Gastroesophageal sphincter (tissue), 4 donors: ENCODE measurements around the gene CAVIN4. TPM values are rescaled to one million over a fixed set of nuclear protein-coding genes. Genes with fewer than 3 reads are reported as not detected.

Source experiments
- ATAC-seq: fragments of 150-250 bp; one replicate; pipeline ENCODE4 v1.9.1; 2016; ENCODE audit warnings: mild to moderate bottlenecking, moderate library complexity
- H3K27ac ChIP-seq, 4 donors: fragments of 200-600 bp; sonication (generic) in 3 of 4; 1 replicate in 3 of 4; 2 replicates in 1 of 4; pipeline ENCODE4 v1.5.1; 2016 to 2019
- H3K27me3 ChIP-seq: fragments of 200-600 bp; sonication (generic); one replicate; pipeline ENCODE4 v1.5.1; 2019
- H3K36me3 ChIP-seq, 2 donors: fragments of 200-600 bp; sonication (generic); one replicate each; pipeline ENCODE4 v1.5.1; 2019; ENCODE audit warnings: control low read depth in 1 of 2
- H3K4me1 ChIP-seq, 3 donors: fragments of 200-600 bp; sonication (generic); 1 replicate in 2 of 3; 2 replicates in 1 of 3; pipeline ENCODE4 v1.5.1; 2016 to 2019; ENCODE audit warnings: control low read depth in 2 of 3
- H3K4me3 ChIP-seq, 2 donors: fragments of 200-600 bp; sonication (generic); one replicate each; pipeline ENCODE4 v1.5.1; 2019; ENCODE audit warnings: mild to moderate bottlenecking in 1 of 2, moderate library complexity in 1 of 2
- H3K9me3 ChIP-seq, 3 donors: fragments of 200-600 bp; sonication (generic); one replicate each; pipeline ENCODE4 v1.5.1; 2017 to 2019; ENCODE audit warnings: control low read depth in 2 of 3
- CTCF ChIP-seq, 4 experiments: fragments of 200-600 bp in 2 of 4; fragments of 450-650 bp in 2 of 4; sonication (generic) in 1 of 4; IDR thresholded peaks; one replicate each; pipeline ENCODE4 v1.5.1; 2017 to 2019; ENCODE audit warnings: antibody characterized with exemption in 4 of 4, mild to moderate bottlenecking in 2 of 4, moderate library complexity in 2 of 4
- EP300 ChIP-seq: sonication (generic); formaldehyde crosslinking; IDR thresholded peaks from one replicate; pipeline ENCODE4 v1.6.1; 2017; ENCODE audit warnings: antibody characterized with exemption, mild to moderate bottlenecking
- POLR2A ChIP-seq, 2 donors: fragments of 450-650 bp; IDR thresholded peaks; one replicate each; pipeline ENCODE4 v1.6.1; 2017; ENCODE audit warnings: antibody characterized with exemption in 2 of 2, mild to moderate bottlenecking in 2 of 2, moderate library complexity in 1 of 2
- POLR2AphosphoS5 ChIP-seq: sonication (generic); formaldehyde crosslinking; IDR thresholded peaks from one replicate; pipeline ENCODE4 v1.6.1; 2017; ENCODE audit warnings: antibody characterized with exemption
- WGBS, 2 donors: methylation state at CpG; one replicate each; pipeline ENCODE4 v1.1.5; 2018; ENCODE audit warnings: low coverage in 1 of 2; 5-methylcytosine and 5-hydroxymethylcytosine counted together
- total RNA-seq, 4 donors: library from RNA; depleted of rRNA; stranded (reverse); fragments of >200 nt; gene quantifications; one replicate each; pipeline ENCODE4 v1.1.0, GENCODE V29; 2016

Gene CAVIN4
- total RNA-seq, 4 donors from 2014 or later = 0.27 to 1.3 (median 0.67) TPM

DNA sequence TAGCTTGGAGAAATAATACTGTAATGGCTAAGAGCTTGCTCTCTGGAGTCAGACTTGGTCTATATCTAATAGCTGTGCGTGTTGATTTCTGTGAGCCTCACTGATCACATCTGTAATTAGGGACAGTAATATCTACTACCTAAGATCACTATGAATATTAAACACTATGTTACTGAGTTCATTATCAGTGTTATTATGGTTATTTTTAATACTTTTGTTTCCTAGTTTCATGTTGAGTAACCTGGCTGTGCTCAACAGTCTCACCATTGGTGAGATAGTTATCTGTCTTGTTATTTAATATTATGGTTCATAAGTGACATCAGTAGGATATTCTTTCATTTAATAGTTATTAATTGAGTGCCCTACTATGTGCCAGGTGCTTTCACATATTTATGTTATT is 22.4 kb upstream of the CAVIN4 start:
- TF ChIP-seq POLR2AphosphoS5 (no peak), CTCF (IDR thresholded peaks at IDR 0.05) (no peak), POLR2A (IDR thresholded peaks at IDR 0.05) (no peak), EP300 (no peak)
- no peak overlapping the region for H3K27ac ChIP-seq
- no peaks in the 10 kb centered on the region for H3K27me3 ChIP-seq
- peaks cover 0 to 8% of the 10 kb centered on the region in 2 donors for H3K36me3 ChIP-seq
- no peaks in the 10 kb centered on the region for H3K9me3 ChIP-seq
- 92% methylated on average over 1 of the region's 1 CpG; no CpG with 5 or more reads in 1 of the 2 donors for WGBS, 2 donors
- no peak overlapping the region for H3K4me3 ChIP-seq
- ATAC-seq = no peak
- no peaks in the 10 kb centered on the region for H3K4me1 ChIP-seq

DNA sequence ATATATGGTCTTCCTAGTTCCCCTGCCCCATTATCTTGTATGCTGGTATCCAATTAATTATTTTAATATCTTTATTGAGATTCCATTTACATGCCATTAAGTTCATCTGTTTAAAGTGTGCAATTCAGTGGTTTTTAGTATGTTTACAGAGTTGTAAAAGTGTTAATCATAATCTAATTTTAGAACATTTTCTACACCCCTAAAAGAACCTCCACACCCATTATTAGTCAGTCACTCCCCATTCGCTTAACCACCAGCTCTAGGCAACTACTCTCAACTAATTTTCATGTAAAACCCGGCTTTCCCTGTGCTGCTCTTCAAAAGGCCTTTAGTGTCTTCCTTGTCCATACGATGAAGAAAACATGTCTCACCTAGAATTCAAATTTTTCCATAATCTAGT is 20.8 kb upstream of the CAVIN4 start:
- Histone ChIP-seq H3K9me3 (no peaks in the 10 kb centered on the region), H3K36me3 (no peaks in the 10 kb centered on the region), H3K4me3 (no peak overlapping the region), H3K4me1 (no peaks in the 10 kb centered on the region), H3K27ac (no peak overlapping the region), H3K27me3 (no peaks in the 10 kb centered on the region)
- no peak for ATAC-seq
- no peak for TF ChIP-seq POLR2AphosphoS5
- no peak for TF ChIP-seq POLR2A (IDR thresholded peaks at IDR 0.05)
- no peak for TF ChIP-seq CTCF (IDR thresholded peaks at IDR 0.05)
- no peak for TF ChIP-seq EP300
- WGBS, 2 donors = 86 to 98% methylated on average over 3 of the region's 3 CpGs

GRCh38 chr9:100561256-100561655 is 16.6 kb upstream of the CAVIN4 start:
- ATAC-seq = no peak
- Histone ChIP-seq H3K4me3 (no peak overlapping the region), H3K36me3 (no peaks in the 10 kb centered on the region), H3K9me3 (no peaks in the 10 kb centered on the region), H3K4me1 (no peaks in the 10 kb centered on the region), H3K27me3 (no peaks in the 10 kb centered on the region), H3K27ac (no peak overlapping the region)
- TF ChIP-seq POLR2AphosphoS5 = no peak
- 72 to 86% methylated on average over 3 of the region's 3 CpGs for WGBS, 2 donors

DNA sequence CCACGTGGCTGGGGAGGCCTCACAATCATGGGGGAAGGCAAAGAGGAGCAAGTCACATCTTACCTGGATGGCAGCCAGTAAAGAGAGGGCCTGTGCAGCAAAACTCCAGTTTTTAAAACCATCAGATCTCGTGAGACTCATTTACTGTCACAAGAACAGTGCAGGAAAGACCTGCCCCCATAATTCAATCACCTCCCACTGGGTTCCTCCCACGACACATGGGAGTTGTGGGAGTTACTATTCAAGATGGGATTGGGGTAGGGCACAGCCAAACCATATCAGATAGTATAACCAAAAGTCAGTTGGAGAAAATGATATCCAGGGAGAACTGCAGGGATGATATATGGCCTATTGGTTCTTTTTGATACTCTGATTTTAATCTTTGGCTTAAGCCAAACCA is 10.0 kb upstream of the CAVIN4 start:
- H3K9me3 ChIP-seq = no peaks in the 10 kb centered on the region
- 60 to 100% methylated on average over 1 to 3 of the region's 3 CpGs for WGBS, 2 donors
- no peak overlapping the region for H3K4me3 ChIP-seq
- TF ChIP-seq POLR2A (IDR thresholded peaks at IDR 0.05) = no peak
- no peaks in the 10 kb centered on the region for H3K27me3 ChIP-seq
- H3K27ac ChIP-seq = no peak overlapping the region
- H3K36me3 ChIP-seq = no peaks in the 10 kb centered on the region
- ATAC-seq = no peak
- no peaks in the 10 kb centered on the region for H3K4me1 ChIP-seq

GRCh38 chr9:100573655-100574260 is 4.1 kb upstream of the CAVIN4 start:
- Histone ChIP-seq H3K27ac (no peak overlapping the region), H3K4me3 (no peak overlapping the region), H3K27me3 (no peaks in the 10 kb centered on the region), H3K36me3 (peaks cover 0 to 4% of the 10 kb centered on the region in 2 donors), H3K4me1 (no peaks in the 10 kb centered on the region), H3K9me3 (no peaks in the 10 kb centered on the region)
- no peak for ATAC-seq
- 84 to 85% methylated on average over 3 of the region's 3 CpGs for WGBS, 2 donors
- no peak for TF ChIP-seq EP300
- no peak for TF ChIP-seq POLR2A (IDR thresholded peaks at IDR 0.05)
- TF ChIP-seq POLR2AphosphoS5 = no peak
- no peak for TF ChIP-seq CTCF (IDR thresholded peaks at IDR 0.05)

- no peaks in the 10 kb centered on the region for H3K4me1 ChIP-seq
- 95 to 98% methylated on average over 4 of the region's 4 CpGs for WGBS, 2 donors
- H3K27ac ChIP-seq = no peak overlapping the region
- H3K36me3 ChIP-seq = peaks cover 0 to 4% of the 10 kb centered on the region in 2 donors
- H3K4me3 ChIP-seq = no peak overlapping the region
- ATAC-seq = no peak
- no peaks in the 10 kb centered on the region for H3K27me3 ChIP-seq
- TF ChIP-seq CTCF (IDR thresholded peaks at IDR 0.05) (no peak), EP300 (no peak), POLR2AphosphoS5 (no peak), POLR2A (IDR thresholded peaks at IDR 0.05) (no peak)
- H3K9me3 ChIP-seq = no peaks in the 10 kb centered on the region
Measured at GRCh38 chr9:100575006-100575405, 2.9 kb upstream of the CAVIN4 start.
